ENCODE results near the gene AFAP1. TPM values are rescaled to one million over a fixed set of nuclear protein-coding genes. Genes with fewer than 3 reads are reported as not detected.

Gene AFAP1
- total RNA-seq, 2 experiments from 2014 or later, result 18.1 to 18.7 TPM

DNA sequence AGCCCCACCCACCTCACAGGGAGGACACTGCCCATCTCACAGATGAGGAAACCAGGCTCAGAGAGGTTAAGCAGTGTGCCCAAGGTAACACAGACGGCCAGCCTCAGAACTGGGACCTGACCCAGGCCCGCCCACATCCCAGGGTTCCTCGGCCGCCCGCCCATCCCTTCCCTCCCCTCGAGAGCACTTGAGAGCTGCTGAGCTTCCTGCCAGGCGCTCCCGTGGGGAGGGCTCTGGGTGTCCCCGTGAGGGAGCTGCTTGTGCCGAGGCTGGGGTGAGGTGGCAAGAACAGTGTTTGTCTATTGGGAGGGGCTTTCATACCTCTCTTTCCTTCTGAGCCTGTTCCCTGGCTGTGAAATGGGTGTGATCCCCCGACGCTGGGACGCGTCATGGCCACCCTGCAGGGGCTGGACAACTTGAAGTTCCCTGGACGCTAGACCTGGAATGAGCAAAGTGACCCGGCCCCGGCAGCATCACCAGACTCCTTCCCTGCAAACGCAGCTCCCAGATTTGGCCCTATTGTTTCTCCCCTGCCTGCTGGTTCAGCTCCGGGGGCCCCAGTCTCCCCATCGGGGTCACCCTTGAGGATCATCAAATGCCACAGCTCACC lies 204.9 kb downstream of the AFAP1 start:
- ChIA-PET POLR2A (no interaction called here), CTCF (no interaction called here)

- ChIA-PET POLR2A (no interaction called here), CTCF (no interaction called here)
Observed at GRCh38 chr4:7733801-7734650, 205.6 kb downstream of the AFAP1 start.

DNA sequence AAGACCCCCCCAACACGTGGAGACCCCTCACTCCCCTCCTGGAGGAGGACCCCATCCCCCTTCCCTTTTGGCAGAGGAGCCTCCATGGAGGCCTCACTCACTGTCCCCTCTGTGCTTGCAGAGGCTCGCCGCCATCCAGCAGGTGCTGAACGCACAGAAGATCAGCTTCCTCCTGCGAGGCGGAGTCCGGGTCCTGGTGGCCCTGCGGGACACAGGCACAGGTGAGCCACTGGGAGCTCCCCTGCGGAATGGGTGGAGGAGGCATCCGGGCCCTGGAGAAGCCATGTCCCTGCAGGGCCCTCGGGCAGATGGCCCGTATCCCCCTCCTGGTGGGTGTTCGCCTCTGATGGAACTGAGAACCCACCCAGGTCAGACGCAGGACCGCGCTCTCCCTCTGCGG lies 206.5 kb downstream of the AFAP1 start:
- ChIA-PET CTCF (no interaction called here), POLR2A (no interaction called here)

DNA sequence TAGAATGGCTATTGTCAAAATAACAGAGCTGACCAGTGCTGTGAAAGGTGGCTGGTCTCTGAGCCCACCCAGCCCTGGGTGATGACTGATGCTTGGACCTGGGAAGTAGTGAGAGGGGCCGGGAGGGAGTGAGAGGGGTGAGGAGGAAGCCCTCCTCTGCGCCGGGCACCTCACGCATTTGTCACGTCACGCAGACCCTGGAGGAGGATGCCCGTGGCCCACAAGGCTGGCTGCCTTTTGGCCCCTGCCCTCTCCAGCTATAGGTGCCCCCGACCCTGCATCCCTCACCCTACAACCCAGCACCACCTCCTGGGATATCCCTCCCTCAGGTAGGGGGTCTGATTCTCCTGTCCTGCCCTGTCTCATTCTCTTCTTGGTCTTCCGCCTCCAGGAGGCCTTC lies 207.4 kb downstream of the AFAP1 start:
- ChIA-PET CTCF (no interaction called here), POLR2A (no interaction called here)

- CTCF ChIA-PET, result no interaction called here
- POLR2A ChIA-PET, result no interaction called here
Observed at GRCh38 chr4:7731437-7731836, 208.2 kb downstream of the AFAP1 start.

DNA sequence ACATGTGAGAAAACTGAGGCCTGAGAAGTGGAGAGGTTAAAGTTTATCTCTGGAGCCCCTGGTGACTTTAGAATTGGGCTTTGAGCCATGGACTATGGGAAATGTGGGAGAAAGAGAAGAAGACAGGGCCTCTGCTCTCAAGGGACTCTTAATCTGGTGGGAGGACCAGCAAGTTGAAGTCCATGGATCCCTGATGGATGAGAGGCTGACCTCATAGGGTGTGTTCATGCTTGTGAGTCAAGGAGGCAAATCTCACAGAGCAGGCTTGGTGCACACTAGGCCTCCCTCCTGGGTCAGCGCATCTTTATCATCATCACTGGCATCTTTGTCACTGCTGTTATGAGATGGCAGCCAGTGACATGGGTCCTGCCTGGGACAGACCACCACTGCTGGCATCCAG lies 211.9 kb downstream of the AFAP1 start:
- ChIA-PET CTCF (no interaction called here), POLR2A (no interaction called here)

DNA sequence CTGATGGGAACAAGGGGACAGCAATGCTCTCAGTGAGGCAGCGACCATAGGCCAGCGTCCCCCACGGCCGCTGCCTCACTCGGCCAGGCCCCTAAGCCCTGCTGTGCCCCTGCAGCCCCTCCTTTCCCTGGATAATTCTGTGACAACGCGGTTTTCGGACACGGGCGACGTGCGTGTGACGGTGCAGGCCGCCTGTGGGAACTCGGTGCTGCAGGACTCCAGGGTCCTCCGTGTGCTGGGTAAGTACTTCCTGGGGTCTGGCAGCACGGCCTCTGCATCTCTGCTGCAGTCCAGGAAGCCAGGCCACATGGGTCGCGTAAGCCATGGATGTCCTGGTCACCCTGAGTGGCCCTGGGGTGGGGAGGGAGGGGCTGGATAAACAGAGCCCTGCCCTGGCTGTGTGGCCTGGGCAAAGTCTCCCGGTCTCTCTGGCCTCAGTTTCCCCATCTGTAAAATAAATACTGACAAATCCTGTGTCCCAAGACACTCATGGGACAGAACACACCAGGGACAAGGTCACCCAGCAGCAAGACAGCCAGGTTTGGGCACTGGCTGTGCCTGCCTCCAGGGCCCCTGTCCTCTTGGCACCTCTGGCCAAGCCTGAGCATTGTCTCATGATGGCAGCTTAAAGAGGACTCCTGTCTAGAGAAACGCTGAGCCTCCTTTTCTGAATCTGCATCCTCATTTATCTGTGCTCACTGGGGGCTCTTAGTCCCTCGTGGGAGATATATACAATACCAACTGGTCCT lies 212.8 kb downstream of the AFAP1 start:
- CTCF ChIA-PET, result no interaction called here
- POLR2A ChIA-PET, result no interaction called here

DNA sequence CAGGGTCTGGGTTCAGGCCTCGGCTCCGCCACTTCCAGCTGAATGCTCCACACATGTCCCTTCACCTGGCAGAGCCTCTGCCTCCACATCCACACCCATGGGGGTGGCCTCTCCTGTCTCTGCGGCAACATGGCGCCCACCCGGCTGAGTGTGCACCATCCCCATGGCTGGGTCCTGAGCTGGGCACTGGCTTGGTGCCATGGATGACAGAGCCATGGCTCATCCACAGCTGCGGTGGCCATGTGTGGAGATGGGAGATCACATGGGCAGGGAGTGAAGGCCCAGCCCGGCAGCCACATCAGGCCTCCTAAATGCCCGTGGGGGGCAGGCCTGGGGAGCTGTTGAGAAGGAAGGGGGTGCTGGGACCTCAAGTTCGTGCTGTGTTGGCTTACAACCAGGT lies 213.7 kb downstream of the AFAP1 start:
- CTCF ChIA-PET, result no interaction called here
- POLR2A ChIA-PET, result no interaction called here

DNA sequence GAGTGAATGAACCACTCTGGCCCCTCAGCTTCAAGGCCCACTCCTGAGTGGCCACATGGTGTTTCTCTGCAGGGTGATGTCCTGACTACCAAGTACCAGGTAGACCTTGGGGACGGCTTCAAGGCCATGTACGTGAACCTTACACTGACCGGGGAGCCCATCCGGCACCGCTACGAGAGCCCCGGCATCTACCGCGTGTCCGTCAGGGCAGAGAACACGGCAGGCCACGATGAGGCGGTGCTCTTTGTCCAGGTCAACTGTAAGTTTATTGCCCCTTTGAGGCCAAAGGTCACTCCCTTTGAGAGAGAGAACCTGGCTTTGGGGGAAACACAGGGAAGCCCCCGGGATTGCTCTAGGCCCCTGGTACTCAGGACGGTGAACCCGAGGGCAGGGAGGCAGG lies 216.0 kb downstream of the AFAP1 start:
- ChIA-PET CTCF (no interaction called here), POLR2A (no interaction called here)

- ChIA-PET CTCF (no interaction called here), POLR2A (no interaction called here)
Observed at GRCh38 chr4:7722766-7723387, 216.8 kb downstream of the AFAP1 start.

DNA sequence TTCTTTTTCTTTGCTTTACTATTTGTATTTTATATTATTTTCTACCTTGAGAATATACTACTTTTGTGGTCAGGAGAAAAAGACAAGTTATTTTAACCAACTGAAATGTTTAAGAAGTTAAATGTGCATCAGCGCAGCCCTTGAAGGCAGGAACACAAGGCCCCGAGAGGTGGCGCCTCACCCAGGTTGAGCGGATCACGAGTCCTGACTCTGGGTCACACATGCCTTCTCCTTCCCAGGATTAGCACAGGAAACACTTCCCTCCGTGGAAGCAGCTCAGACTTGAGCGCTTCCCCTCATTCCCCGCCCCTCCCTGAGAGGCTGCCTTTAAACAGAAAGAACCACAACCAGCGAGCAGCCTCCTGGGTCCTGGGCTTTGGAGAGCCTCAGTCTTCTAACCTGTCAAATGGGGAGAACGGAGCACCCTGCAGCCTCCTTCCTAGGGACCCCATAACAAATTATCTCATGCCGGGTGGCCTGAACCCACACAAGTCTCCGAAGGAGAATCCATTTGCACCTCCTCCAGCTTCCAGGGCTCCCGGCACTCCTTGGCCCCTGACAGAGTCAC lies 217.6 kb downstream of the AFAP1 start:
- CTCF ChIA-PET, result no interaction called here
- POLR2A ChIA-PET, result no interaction called here

DNA sequence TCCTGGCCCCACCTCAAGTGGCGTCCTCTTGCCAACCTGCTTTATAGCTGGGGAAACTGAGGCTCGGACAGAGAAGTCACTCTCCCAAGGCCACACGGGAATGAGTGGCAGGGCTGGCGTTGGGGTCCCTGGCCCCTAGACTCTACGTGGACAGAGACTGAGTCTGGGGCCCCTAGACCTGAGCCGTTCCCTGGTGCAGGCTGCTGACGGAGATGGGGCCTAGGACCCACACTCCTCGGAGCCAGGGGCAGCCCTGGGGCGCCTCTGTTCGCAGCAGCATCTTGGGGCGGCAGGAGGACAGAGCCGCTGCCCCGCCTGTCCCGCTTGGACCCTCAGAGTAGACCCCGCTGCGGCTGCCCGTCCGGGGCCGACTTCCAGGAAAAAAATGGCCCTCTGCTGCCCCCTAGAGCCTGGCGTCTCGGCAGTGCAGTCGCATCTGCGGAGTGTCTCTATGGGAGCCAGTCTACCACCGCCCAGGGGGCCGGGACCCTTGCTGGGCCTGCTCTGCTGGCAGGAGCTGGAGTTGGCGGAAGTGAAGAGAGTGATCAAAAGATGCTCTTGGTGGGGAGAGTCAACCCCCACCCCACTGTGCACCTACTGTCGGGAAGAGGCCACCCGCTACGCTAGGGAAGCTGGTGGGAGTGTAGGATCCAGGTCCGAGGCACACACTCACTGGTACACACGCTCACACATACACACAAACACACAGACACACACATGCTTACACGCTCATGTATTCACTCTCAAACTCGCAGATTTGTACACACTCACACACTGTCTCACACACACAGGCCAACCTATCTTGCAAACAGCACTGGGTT lies 220.1 kb downstream of the AFAP1 start:
- POLR2A ChIA-PET, result no interaction called here
- CTCF ChIA-PET, result interaction anchor here (0.6 to 1.3 kb wide), 5 partner anchors 8 to 384 kb away, joined by 3 read pairs; no protein-coding TSS in a partner anchor

DNA sequence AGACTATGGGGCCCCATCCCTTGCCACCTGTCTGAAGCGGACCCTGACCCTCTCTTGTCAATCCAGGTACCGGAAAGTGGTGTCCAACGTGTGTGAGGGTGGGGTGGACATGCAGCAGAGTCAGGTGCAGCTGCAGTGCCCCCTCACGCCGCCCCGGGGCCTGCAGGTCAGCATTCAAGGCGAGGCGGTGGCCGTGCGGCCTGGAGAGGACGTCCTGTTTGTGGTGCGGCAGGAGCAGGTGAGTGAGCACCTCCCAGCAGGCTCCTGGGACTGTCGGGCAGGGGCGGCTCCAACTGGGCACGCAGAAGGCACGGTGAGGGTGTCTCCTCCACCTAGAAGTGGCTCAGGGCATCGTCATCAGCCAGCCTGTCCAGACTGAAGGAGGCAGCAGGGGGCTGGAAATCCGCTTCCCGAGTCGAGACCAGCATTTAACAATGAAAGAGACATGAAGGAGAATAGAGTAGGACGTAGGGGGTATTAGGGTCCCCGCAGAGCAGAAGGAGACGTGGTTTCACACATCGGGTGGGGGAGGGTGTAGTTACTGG lies 221.6 kb downstream of the AFAP1 start:
- CTCF ChIA-PET, result no interaction called here
- POLR2A ChIA-PET, result no interaction called here

DNA sequence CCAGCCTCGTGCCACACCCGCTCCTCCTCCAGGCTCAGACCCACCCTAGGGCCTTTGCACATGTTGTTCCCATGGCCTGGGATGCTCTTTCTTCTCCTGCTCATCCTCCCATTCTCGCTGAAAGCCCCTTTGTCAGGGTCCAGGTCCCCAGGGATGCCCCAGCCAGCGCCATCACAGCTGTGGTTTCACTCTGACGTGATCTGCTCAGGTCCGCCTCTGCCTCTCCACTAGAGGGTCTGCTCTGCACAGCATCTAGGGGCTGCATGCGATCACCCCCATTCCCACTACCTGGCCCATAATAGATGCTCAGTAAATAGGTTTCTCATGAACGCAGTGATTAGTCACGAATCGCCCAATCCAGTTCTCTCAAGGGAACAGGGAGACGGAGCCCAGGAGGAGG lies 222.5 kb downstream of the AFAP1 start:
- POLR2A ChIA-PET, result no interaction called here
- CTCF ChIA-PET, result no interaction called here

DNA sequence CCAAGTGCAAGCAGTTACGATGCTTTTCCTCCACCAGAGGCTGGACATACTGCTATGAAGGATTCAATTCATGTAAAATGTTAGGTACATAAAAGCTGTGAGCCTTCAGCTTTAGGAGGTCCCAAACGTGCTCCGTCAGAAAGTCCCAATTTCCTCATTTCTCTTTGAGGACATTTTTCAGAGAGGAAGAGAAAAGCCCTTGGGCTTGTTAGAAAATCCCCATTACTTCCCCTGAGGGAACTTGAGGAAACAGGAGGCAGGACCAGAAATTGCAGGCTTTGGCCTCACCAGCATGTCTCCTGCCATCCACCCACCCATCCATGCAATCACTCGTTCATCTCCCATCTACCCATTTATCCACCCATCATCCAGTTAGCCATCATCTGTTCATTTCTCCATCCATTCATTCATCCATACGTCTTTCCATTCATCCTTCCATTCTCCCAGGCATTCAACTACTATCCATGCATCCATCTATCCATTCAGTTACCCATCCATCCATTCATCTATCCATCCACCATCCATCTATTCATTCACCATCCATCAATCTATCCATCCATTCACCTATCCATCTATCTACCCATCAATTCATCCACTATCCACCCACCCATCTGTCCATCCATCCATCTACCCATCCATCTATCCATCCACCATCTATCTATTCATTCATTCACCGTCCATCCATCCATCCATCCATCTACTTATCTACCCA lies 223.5 kb downstream of the AFAP1 start:
- CTCF ChIA-PET, result no interaction called here

DNA sequence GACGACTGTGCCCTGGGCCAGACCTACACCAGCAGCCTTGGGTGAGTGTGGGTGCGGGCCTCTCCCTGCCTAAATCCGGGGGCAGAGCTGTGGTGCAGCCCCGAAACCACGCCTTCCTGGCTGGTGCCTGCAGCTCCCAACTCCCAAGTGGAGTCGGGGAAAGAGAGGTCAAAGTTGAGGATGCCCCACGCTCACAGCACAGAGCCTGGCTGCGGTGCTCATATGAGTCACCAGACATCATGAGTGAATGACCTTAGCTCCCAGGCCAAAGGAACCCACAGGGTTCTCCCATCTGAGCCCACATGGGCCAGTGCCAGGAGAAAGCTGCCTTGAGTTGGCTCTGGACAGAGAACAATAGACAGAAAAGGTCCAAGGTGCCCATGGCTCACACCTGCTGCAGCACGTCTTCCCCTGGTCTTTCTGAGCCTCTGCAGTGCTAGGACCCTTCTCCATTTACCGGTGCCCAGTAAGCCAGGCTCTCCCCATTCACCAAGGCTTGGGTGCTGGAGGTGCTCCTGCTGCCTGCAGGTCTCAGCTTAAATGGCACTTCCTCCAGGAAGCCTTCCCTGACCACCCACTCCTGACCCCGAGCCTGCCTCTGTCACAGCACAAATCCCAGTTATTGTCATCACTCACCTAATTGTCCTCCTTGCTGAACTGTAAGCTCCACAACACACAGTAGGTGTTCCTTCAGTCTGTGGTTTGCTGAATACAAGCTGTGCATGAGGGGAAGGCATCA lies 224.2 kb downstream of the AFAP1 start:
- ChIA-PET CTCF (no interaction called here), POLR2A (no interaction called here)

More for the DNA sequence above, 223.5 kb downstream of the AFAP1 start:
- POLR2A ChIA-PET, result no interaction called here

DNA sequence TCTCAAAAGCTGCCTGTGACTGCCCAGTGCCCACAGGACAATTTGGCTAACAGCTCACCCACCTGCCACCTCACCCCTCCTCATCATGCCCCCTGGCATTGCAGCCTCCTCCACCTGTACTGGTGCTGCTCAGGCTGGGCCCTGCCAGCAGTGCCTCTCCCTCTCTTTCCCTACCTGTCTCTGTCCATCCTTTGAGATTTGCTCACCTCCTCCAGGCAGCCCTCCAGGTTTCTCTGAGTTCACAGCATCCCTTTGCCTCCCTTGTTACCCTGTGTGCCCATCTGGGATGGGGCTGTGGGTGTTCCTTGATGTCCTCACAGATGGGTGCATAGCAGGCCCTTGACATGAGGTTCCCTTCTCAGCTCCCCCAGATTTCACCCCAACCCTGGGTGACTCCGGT lies 224.9 kb downstream of the AFAP1 start:
- POLR2A ChIA-PET, result no interaction called here
- CTCF ChIA-PET, result no interaction called here

GRCh38 chr4:7714176-7714575 lies 225.5 kb downstream of the AFAP1 start:
- CTCF ChIA-PET, result no interaction called here
- POLR2A ChIA-PET, result no interaction called here

All from activated CD8-positive, alpha-beta memory T cell treated with anti-CD3 and anti-CD28 coated beads for 36 hours (primary cell).